Testis (tissue), 3 donors: Measurements from ENCODE around the gene SH3TC1. TPM values are rescaled to one million over a fixed set of nuclear protein-coding genes. Genes with fewer than 3 reads are reported as not detected.

Experiments used
- DNase-seq: peaks from one replicate; pipeline ENCODE4 v3.0.0-alpha.2; 2019
- H3K27ac ChIP-seq, 2 donors: fragments of 200-600 bp; sonication (generic); one replicate each; pipeline ENCODE4 v1.5.1; 2019
- H3K27me3 ChIP-seq: fragments of 200-600 bp; sonication (generic); one replicate; pipeline ENCODE4 v1.5.1; 2019
- H3K36me3 ChIP-seq: fragments of 200-600 bp; sonication (generic); one replicate; pipeline ENCODE4 v1.5.1; 2017; ENCODE audit warnings: low read depth; ENCODE audit errors: missing control alignments
- H3K4me1 ChIP-seq: fragments of 200-600 bp; sonication (generic); one replicate; pipeline ENCODE4 v1.5.1; 2019
- H3K4me3 ChIP-seq, 2 donors: fragments of 200-600 bp; sonication (generic); one replicate each; pipeline ENCODE4 v1.5.1; 2017 to 2019
- H3K9me3 ChIP-seq: fragments of 200-600 bp; sonication (generic); one replicate; pipeline ENCODE4 v1.5.1; 2017
- CTCF ChIP-seq, 3 experiments: fragments of 450-650 bp in 2 of 3; fragments of 200-600 bp in 1 of 3; sonication (generic) in 1 of 3; IDR thresholded peaks; one replicate each; pipeline ENCODE4 v1.5.1; 2016 to 2019; ENCODE audit warnings: antibody characterized with exemption in 3 of 3, mild to moderate bottlenecking in 2 of 3, moderate library complexity in 1 of 3
- POLR2A ChIP-seq: fragments of 450-650 bp; IDR thresholded peaks from one replicate; pipeline ENCODE4 v1.6.1; 2017; ENCODE audit warnings: antibody characterized with exemption, mild to moderate bottlenecking, moderate library complexity
- WGBS, 2 donors: methylation state at CpG; one replicate each; pipeline ENCODE4 v1.1.5; 2018; 5-methylcytosine and 5-hydroxymethylcytosine counted together
- intact Hi-C: fragments of 100-400 bp; cut with DNase I; formaldehyde crosslinking; loops from one replicate; pipeline ENCODE4 v1.15.1; 2023; ENCODE audit warnings: low total_unique reads
- polyA plus RNA-seq: library from polyadenylated mRNA; stranded (reverse); fragments of 350-450 nt; fragmentation: Illumina TruSeq; extraction: RNeasy Lipid Tissue Mini Kit (QIAGEN cat#74804); gene quantifications from one replicate; pipeline ENCODE4 v1.2.3, GENCODE V29; 2014; ENCODE audit warnings: low read depth, low replicate concordance; ENCODE audit not compliant: insufficient read depth
- total RNA-seq, 2 donors: library from RNA; depleted of rRNA; stranded (reverse); fragments of >200 nt; gene quantifications; one replicate each; pipeline ENCODE4 v1.2.3, GENCODE V29; 2016

SH3TC1 gene
- total and polyA plus RNA-seq, 3 donors from 2014 or later: 3.2 to 12.6 (median 4.0) TPM

GRCh38 chr4:8170341-8170740, 28.7 kb upstream of the SH3TC1 start:
- 87 to 95% methylated on average over 9 to 11 of the region's 11 CpGs for WGBS, 2 donors
- Histone ChIP-seq H3K27me3 (no peaks in the 10 kb centered on the region), H3K36me3 (no peaks in the 10 kb centered on the region), H3K27ac (no peak overlapping the region), H3K9me3 (no peaks in the 10 kb centered on the region), H3K4me3 (no peak overlapping the region), H3K4me1 (peaks cover 5% of the 10 kb centered on the region)
- TF ChIP-seq CTCF (IDR thresholded peaks at IDR 0.05): no peak
- TF ChIP-seq POLR2A: no peak
- intact Hi-C loops: no loop called here
- DNase-seq: no peak

GRCh38 chr4:8171266-8171665, 27.8 kb upstream of the SH3TC1 start:
- intact Hi-C loops: no loop called here
- 85 to 90% methylated on average over 7 of the region's 7 CpGs for WGBS, 2 donors
- no peak overlapping the region for H3K27ac ChIP-seq

GRCh38 chr4:8171984-8172924, 26.8 kb upstream of the SH3TC1 start:
- Histone ChIP-seq H3K27ac (no peak overlapping the region), H3K4me3 (no peak overlapping the region), H3K27me3 (no peaks in the 10 kb centered on the region), H3K4me1 (no peaks in the 10 kb centered on the region), H3K36me3 (no peaks in the 10 kb centered on the region), H3K9me3 (no peaks in the 10 kb centered on the region)
- DNase-seq: no peak
- TF ChIP-seq CTCF (IDR thresholded peaks at IDR 0.05): no peak
- no peak for TF ChIP-seq POLR2A
- intact Hi-C loops: no loop called here
- WGBS, 2 donors: 76 to 78% methylated on average over 36 of the region's 36 CpGs

More at GRCh38 chr4:8171266-8171665, 27.8 kb upstream of the SH3TC1 start:
- Histone ChIP-seq H3K4me3 (no peak overlapping the region), H3K27me3 (no peaks in the 10 kb centered on the region), H3K9me3 (no peaks in the 10 kb centered on the region), H3K36me3 (no peaks in the 10 kb centered on the region), H3K4me1 (no peaks in the 10 kb centered on the region)
- DNase-seq: no peak
- no peak for TF ChIP-seq POLR2A
- TF ChIP-seq CTCF (IDR thresholded peaks at IDR 0.05): no peak

- no peaks in the 10 kb centered on the region for H3K9me3 ChIP-seq
- WGBS, 2 donors: 71 to 83% methylated on average over 8 to 13 of the region's 13 CpGs
- intact Hi-C loops: no loop called here
- TF ChIP-seq POLR2A (no peak), CTCF (IDR thresholded peaks at IDR 0.05) (no peak)
- no peak overlapping the region for H3K27ac ChIP-seq
- no peaks in the 10 kb centered on the region for H3K36me3 ChIP-seq
- no peaks in the 10 kb centered on the region for H3K4me1 ChIP-seq
- no peak for DNase-seq
- H3K27me3 ChIP-seq: no peaks in the 10 kb centered on the region
- no peak overlapping the region for H3K4me3 ChIP-seq
These were observed 25.4 kb upstream of the SH3TC1 start for GRCh38 chr4:8173492-8174242.
